NB4 (cell line): Measurements from ENCODE around the gene CCDC198.

Source experiments
- DNase-seq: peaks from one replicate; pipeline ENCODE4 v3.0.0; 2010; ENCODE audit warnings: low read depth
- H3K4me3 ChIP-seq: one replicate; pipeline ENCODE4 v1.5.1; 2011; ENCODE audit warnings: mild to moderate bottlenecking, low read depth, low read length, moderate library complexity
- MAX ChIP-seq: IDR thresholded peaks from 2 replicates; pipeline ENCODE4 v1.6.1; 2011; ENCODE audit warnings: low read depth, low read length
- MYC ChIP-seq: IDR thresholded peaks from 2 replicates; pipeline ENCODE4 v1.6.1; 2011; ENCODE audit warnings: low read depth, low read length
- POLR2A ChIP-seq: IDR thresholded peaks from 2 replicates; pipeline ENCODE4 v1.6.1; 2011; ENCODE audit warnings: mild to moderate bottlenecking; ENCODE audit not compliant: insufficient read length; ENCODE audit errors: extremely low read depth
- TF ChIP-seq, protein P1 (sequence below): IDR thresholded peaks from one replicate; pipeline ENCODE4 v1.5.1; 2012; ENCODE audit warnings: low read depth, low read length

Gene CCDC198

GRCh38 chr14:57461777-57462320, 31.8 kb downstream of the CCDC198 start:
- H3K4me3 ChIP-seq, result no peak overlapping the region
- DNase-seq, result no peak
- no peak for TF ChIP-seq POLR2A
- TF ChIP-seq MYC, result no peak
- TF ChIP-seq, protein P1, sequence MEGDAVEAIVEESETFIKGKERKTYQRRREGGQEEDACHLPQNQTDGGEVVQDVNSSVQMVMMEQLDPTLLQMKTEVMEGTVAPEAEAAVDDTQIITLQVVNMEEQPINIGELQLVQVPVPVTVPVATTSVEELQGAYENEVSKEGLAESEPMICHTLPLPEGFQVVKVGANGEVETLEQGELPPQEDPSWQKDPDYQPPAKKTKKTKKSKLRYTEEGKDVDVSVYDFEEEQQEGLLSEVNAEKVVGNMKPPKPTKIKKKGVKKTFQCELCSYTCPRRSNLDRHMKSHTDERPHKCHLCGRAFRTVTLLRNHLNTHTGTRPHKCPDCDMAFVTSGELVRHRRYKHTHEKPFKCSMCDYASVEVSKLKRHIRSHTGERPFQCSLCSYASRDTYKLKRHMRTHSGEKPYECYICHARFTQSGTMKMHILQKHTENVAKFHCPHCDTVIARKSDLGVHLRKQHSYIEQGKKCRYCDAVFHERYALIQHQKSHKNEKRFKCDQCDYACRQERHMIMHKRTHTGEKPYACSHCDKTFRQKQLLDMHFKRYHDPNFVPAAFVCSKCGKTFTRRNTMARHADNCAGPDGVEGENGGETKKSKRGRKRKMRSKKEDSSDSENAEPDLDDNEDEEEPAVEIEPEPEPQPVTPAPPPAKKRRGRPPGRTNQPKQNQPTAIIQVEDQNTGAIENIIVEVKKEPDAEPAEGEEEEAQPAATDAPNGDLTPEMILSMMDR, result no peak
- TF ChIP-seq MAX, result no peak

GRCh38 chr14:57435923-57436322, 57.7 kb downstream of the CCDC198 start:
- no peak for DNase-seq
- H3K4me3 ChIP-seq, result no peak overlapping the region
- no peak for TF ChIP-seq MYC
- TF ChIP-seq, protein P1, result no peak
- TF ChIP-seq MAX, result no peak
- no peak for TF ChIP-seq POLR2A

DNA sequence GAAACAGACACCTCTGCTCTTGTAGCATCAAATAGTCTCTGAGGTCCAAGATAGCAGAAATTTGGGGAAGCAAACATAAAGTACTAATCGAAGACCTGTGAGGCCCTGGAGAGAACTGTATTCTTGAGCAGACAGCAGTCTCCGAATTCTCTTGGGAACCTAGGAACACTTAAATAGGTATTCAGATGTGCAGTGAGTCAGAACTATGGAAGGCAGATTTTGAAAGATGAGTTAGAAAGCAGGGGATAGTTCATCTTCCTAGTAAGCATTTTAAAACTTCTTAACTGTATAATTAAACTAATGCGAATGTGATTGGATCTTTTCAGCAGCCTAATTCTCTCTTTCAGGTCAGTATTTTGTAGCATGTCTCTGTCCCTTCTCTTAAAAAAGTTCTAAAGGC, 72.7 kb downstream of the CCDC198 start:
- no peak for TF ChIP-seq MAX
- no peak for TF ChIP-seq POLR2A
- TF ChIP-seq, protein P1, result no peak
- no peak for TF ChIP-seq MYC

GRCh38 chr14:57420033-57420432, 73.6 kb downstream of the CCDC198 start:
- TF ChIP-seq MYC (no peak), MAX (no peak), POLR2A (no peak)
- TF ChIP-seq, protein P1, result no peak
- no peak for DNase-seq

More for the DNA sequence above, 72.7 kb downstream of the CCDC198 start:
- DNase-seq, result no peak
- no peak overlapping the region for H3K4me3 ChIP-seq

More at GRCh38 chr14:57420033-57420432, 73.6 kb downstream of the CCDC198 start:
- H3K4me3 ChIP-seq, result no peak overlapping the region
